Hepatocyte (in vitro differentiated cells): ENCODE measurements around the gene NIN.

Source experiments
- CTCF ChIP-seq: fragments of 200-600 bp; sonication (generic); IDR thresholded peaks from 2 replicates; pipeline ENCODE4 v1.5.1; 2016; ENCODE audit warnings: antibody characterized with exemption, mild to moderate bottlenecking; ENCODE audit not compliant: poor library complexity
- EZH2phosphoT487 ChIP-seq: fragments of 200-600 bp; sonication (generic); IDR thresholded peaks from one replicate; pipeline ENCODE4 v1.6.1; 2018; ENCODE audit warnings: antibody characterized with exemption, mild to moderate bottlenecking, low read depth, moderate library complexity; ENCODE audit not compliant: unreplicated experiment, severe bottlenecking

- no peak for TF ChIP-seq EZH2phosphoT487
- TF ChIP-seq CTCF, result no peak
Observed at GRCh38 chr14:50791201-50791600, 39.8 kb downstream of the NIN start.
